ENCODE measurements around the gene MSL2. TPM values are rescaled to one million over a fixed set of nuclear protein-coding genes. Genes with fewer than 3 reads are reported as not detected.
"Not testable (repeated sequence)": the region's sequence is repeated elsewhere in the genome, so short reads cannot be mapped to it uniquely, and the experiment has no call there.

The MSL2 gene, protein sequence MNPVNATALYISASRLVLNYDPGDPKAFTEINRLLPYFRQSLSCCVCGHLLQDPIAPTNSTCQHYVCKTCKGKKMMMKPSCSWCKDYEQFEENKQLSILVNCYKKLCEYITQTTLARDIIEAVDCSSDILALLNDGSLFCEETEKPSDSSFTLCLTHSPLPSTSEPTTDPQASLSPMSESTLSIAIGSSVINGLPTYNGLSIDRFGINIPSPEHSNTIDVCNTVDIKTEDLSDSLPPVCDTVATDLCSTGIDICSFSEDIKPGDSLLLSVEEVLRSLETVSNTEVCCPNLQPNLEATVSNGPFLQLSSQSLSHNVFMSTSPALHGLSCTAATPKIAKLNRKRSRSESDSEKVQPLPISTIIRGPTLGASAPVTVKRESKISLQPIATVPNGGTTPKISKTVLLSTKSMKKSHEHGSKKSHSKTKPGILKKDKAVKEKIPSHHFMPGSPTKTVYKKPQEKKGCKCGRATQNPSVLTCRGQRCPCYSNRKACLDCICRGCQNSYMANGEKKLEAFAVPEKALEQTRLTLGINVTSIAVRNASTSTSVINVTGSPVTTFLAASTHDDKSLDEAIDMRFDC
- 10 to 100 TPM; 50.7 to 54.0 TPM for total RNA-seq

DNA sequence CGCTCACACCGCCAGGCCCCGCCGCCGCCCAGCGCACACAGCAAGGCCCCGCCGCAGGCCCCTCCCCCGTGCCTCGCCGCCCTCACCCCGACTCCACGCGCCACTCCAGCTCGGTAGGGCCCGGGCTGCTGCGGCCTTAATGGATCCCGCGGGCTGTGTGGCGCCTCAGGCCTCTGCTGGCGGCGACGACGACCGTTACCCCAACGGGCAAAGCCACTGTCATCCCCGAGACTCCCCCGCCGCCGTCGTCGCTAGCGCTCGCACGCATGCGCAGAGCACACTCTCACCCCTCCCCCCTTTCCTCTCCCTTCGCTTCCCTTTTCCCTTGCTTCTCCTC is at the start of gene MSL2:
MSL2 (minus strand) TSS at position 272 of the 337 bp plus-strand sequence. CDS start 1,222 bp downstream, outside the sequence.
- ATAC-seq, result peak; percentile 48
- ChIA-PET CTCF (interaction anchor here (0.7 to 4.1 kb wide), 7 partner anchors 10 to 557 kb away, joined by 3 to 33 read pairs (median 3); partner anchors contain the start of gene STAG1), POLR2A (interaction anchor here (0.6 to 4.9 kb wide), 10 partner anchors 10 to 666 kb away, joined by 3 to 57 read pairs (median 4); partner anchors contain the start of genes NCK1, PCCB and STAG1)
- Mint-ChIP-seq H3K9me3 (ENCODE audit: insufficient read depth) (no peaks in the 10 kb centered on the region), H3K27me3 (ENCODE audit: low read depth) (no peaks in the 10 kb centered on the region), H3K36me3 (ENCODE audit: low read depth) (peaks cover 45% of the 10 kb centered on the region), H3K27ac (peak within 1 kb of the TSS; percentile 95), H3K4me1 (ENCODE audit: low read depth) (peaks cover 25% of the 10 kb centered on the region), H3K4me3 (peak within 1 kb of the TSS; percentile 92)
- DNase-seq, result no peak

DNA sequence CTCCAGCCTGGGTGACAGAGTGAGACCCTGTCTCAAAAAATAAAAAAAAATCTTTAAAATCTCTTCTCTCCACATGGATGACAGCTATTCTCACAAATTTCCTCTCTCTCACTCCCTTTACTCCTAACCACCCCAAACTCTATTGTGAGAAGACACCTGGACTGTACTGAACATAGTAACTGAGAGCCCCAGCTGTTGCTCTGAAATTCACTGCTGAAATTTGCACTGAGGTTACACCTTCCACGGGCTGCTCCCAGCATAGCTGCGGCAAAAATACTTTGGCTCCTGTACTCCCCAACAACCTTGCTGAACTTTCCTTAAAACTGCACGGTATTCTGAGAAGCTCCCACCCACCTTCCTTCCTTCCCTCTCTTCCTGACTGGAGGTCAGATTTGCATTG is 49.6 kb upstream of the MSL2 start:
- Mint-ChIP-seq H3K9me3 (ENCODE audit: insufficient read depth) (no peaks in the 10 kb centered on the region), H3K27me3 (ENCODE audit: low read depth) (peaks cover 13% of the 10 kb centered on the region), H3K27ac (no peak overlapping the region), H3K4me3 (no peak overlapping the region), H3K4me1 (ENCODE audit: low read depth) (peaks cover 13% of the 10 kb centered on the region), H3K36me3 (ENCODE audit: low read depth) (no peaks in the 10 kb centered on the region)
- POLR2A ChIA-PET, result interaction anchor here (1.1 kb wide), 1 partner anchor 11 kb away, joined by 3 read pairs; no protein-coding TSS in a partner anchor
- ATAC-seq (no peak), DNase-seq (no peak)
- CTCF ChIA-PET, result no interaction called here

DNA sequence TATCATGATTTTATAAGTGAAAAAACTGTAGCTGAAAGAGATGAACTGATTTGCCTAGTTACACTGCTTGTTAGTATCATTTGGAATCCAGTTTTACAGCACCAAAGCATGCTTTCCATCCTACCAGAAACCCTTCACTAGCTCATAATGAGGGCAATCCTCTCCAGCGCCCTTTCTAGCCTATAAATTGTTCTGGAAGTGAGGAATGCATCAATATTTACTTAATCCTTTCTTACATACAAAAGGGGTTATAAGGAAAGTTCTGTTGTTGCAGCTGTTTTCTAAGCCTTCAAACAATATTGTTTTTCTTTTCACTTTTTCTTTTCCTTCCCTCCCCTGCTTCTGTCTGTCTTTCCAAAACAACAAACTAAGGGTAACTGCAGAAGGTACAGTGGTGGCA is 43.0 kb upstream of the MSL2 start:
- ChIA-PET CTCF (interaction anchor here (0.8 kb wide), 1 partner anchor 513 kb away, joined by 3 read pairs; the partner anchor contains the start of gene STAG1), POLR2A (interaction anchor here (1.2 kb wide), 1 partner anchor 18 kb away, joined by 3 read pairs; no protein-coding TSS in a partner anchor)
- H3K4me1 Mint-ChIP-seq (ENCODE audit: low read depth), result no peaks in the 10 kb centered on the region

DNA sequence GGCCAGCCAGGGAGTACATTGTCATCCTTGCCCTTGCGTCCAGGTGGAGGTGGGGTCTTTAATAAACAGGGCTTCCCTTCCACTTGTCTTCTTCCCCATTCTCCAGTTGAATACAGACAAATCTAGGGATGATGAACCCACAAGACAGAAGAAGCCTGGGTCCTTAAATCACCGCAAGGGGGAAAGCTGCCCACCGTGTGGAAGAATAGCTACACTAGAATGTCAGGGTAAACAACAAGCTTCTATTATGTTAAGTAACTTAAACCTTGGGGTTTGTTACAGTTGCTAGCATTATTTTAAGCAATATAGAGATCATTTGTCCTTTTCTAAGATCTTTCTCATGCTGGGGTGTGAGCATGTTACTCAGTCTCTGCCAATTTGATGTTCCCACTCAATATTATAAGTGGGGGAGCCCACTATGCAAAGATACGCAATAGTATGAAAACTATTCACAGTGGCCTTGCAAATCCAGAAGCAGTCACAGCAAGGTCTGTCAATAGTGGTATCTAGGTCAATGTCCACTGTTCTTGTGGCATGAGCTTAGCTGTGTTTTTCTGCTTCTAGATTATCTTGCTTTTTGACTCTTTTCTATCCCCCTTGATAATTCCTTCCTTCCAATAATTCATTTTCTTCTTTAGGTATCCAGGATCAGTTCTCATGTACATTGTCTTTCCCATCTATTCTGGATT is 42.0 kb upstream of the MSL2 start:
- ChIA-PET CTCF (interaction anchor here (0.8 kb wide), 1 partner anchor 514 kb away, joined by 3 read pairs; the partner anchor contains the start of gene STAG1), POLR2A (interaction anchor here (1.2 kb wide), 1 partner anchor 17 kb away, joined by 3 read pairs; no protein-coding TSS in a partner anchor)
- Mint-ChIP-seq H3K4me3 (no peak overlapping the region), H3K9me3 (ENCODE audit: insufficient read depth) (no peaks in the 10 kb centered on the region), H3K27ac (no peak overlapping the region), H3K27me3 (ENCODE audit: low read depth) (peaks cover 9% of the 10 kb centered on the region), H3K36me3 (ENCODE audit: low read depth) (no peaks in the 10 kb centered on the region), H3K4me1 (ENCODE audit: low read depth) (no peaks in the 10 kb centered on the region)
- DNase-seq, result no peak
- no peak for ATAC-seq

More for the DNA sequence above, 43.0 kb upstream of the MSL2 start:
- Mint-ChIP-seq H3K27ac (no peak overlapping the region), H3K36me3 (ENCODE audit: low read depth) (no peaks in the 10 kb centered on the region), H3K4me3 (no peak overlapping the region), H3K27me3 (ENCODE audit: low read depth) (peaks cover 13% of the 10 kb centered on the region), H3K9me3 (ENCODE audit: insufficient read depth) (no peaks in the 10 kb centered on the region)
- no peak for ATAC-seq
- DNase-seq, result no peak

DNA sequence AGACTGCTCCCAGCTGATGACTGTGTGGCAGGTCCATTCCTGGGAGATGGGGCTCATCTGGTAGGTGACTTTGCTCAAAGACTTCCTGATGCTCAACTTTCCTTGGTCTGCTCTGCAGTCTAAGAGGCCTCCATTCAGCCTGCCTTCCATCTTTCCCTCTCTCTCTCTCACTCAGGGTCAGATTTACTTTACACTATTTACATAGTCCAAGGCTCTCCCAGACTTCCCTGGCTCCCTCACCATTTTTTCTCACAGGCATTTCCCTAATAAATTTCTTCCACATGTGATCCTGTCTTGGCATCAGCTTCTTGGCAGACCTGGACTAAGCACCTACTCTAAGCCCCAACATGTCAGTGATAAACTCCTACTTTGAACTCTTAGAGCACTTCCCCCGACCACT is 41.0 kb upstream of the MSL2 start:
- H3K9me3 Mint-ChIP-seq (ENCODE audit: insufficient read depth), result no peaks in the 10 kb centered on the region
- no peak overlapping the region for H3K4me3 Mint-ChIP-seq
- CTCF ChIA-PET, result no interaction called here
- DNase-seq (no peak), ATAC-seq (no peak)
- H3K27me3 Mint-ChIP-seq (ENCODE audit: low read depth), result peaks cover 7% of the 10 kb centered on the region
- POLR2A ChIA-PET, result no interaction called here
- H3K4me1 Mint-ChIP-seq (ENCODE audit: low read depth), result no peaks in the 10 kb centered on the region
- no peak overlapping the region for H3K27ac Mint-ChIP-seq
- H3K36me3 Mint-ChIP-seq (ENCODE audit: low read depth), result no peaks in the 10 kb centered on the region

DNA sequence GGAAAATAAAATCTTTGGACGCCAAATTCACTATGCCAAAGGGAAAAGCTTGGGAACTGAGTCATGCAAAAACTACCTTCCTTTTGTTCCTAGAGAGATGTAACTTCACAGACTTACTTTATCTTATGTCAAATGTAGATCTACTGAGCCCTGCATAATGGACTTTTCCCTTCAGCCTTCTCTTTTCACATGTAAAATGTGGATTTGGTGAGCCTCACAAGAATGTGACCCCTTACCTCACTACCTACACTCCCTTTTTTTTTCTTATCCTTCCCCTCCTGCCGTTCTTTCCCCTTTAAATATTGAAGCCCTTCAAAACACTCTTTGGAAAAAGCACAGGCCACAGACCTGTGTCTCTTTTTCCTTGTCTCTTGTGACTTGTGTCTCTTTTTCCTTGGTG is 40.0 kb upstream of the MSL2 start:
- CTCF ChIA-PET, result no interaction called here
- H3K36me3 Mint-ChIP-seq (ENCODE audit: low read depth), result no peaks in the 10 kb centered on the region
- no peaks in the 10 kb centered on the region for H3K27me3 Mint-ChIP-seq (ENCODE audit: low read depth)
- POLR2A ChIA-PET, result no interaction called here
- DNase-seq (no peak), ATAC-seq (no peak)
- no peak overlapping the region for H3K27ac Mint-ChIP-seq
- H3K4me3 Mint-ChIP-seq, result no peak overlapping the region
- H3K4me1 Mint-ChIP-seq (ENCODE audit: low read depth), result no peaks in the 10 kb centered on the region
- no peaks in the 10 kb centered on the region for H3K9me3 Mint-ChIP-seq (ENCODE audit: insufficient read depth)

DNA sequence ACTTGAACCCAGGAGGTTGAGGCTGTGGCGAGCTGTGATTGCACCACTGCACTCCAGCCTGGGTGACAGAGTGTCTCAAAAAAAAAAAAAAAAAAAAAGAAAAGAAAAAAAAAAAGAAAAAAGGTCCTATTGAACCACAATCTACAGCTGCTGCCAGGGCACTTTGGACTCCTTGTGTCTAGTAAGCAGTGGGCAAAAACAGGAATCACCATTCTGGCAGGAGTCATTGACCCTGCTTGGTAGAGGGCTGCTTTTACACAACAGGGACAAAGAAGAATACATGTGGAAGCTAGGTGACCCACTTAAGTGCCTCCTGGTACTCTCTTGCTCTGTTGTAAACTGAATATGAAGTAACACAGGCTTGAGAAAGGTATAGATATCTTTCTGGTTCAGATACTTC is 39.4 kb upstream of the MSL2 start:
- H3K9me3 Mint-ChIP-seq (ENCODE audit: insufficient read depth), result no peaks in the 10 kb centered on the region
- no peak overlapping the region for H3K27ac Mint-ChIP-seq
- no peak for DNase-seq
- H3K36me3 Mint-ChIP-seq (ENCODE audit: low read depth), result no peaks in the 10 kb centered on the region
- ChIA-PET CTCF (interaction anchor here (0.7 kb wide), 1 partner anchor 360 kb away, joined by 3 read pairs; no protein-coding TSS in a partner anchor), POLR2A (no interaction called here)
- H3K27me3 Mint-ChIP-seq (ENCODE audit: low read depth), result no peaks in the 10 kb centered on the region
- H3K4me1 Mint-ChIP-seq (ENCODE audit: low read depth), result no peaks in the 10 kb centered on the region
- H3K4me3 Mint-ChIP-seq, result no peak overlapping the region
- ATAC-seq, result no peak

DNA sequence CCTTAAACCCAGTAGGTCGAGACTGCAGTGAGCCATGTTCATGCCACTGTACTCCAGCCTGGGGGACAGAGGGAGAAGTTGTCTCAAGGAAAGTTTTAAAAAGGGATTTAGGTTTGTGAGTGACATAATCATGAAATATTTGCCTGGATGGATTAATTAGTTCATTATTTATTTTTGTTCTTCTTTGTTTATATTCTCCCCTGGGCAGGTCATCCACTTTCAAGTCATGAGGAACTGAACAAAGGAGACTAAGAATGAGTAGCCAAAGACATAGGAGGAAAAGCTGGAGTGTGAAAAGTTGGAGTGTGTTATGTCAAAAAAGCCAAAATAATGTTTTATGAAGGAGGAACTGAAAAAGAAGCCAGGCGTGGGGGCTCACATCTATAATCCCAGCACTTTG is 36.3 kb upstream of the MSL2 start:
- Mint-ChIP-seq H3K4me1 (ENCODE audit: low read depth) (no peaks in the 10 kb centered on the region), H3K4me3 (no peak overlapping the region), H3K27ac (no peak overlapping the region), H3K36me3 (ENCODE audit: low read depth) (no peaks in the 10 kb centered on the region), H3K27me3 (ENCODE audit: low read depth) (no peaks in the 10 kb centered on the region), H3K9me3 (ENCODE audit: insufficient read depth) (no peaks in the 10 kb centered on the region)
- DNase-seq (no peak), ATAC-seq (no peak)
- ChIA-PET CTCF (interaction anchor here (0.5 kb wide), 1 partner anchor 41 kb away, joined by 3 read pairs; no protein-coding TSS in a partner anchor), POLR2A (no interaction called here)

DNA sequence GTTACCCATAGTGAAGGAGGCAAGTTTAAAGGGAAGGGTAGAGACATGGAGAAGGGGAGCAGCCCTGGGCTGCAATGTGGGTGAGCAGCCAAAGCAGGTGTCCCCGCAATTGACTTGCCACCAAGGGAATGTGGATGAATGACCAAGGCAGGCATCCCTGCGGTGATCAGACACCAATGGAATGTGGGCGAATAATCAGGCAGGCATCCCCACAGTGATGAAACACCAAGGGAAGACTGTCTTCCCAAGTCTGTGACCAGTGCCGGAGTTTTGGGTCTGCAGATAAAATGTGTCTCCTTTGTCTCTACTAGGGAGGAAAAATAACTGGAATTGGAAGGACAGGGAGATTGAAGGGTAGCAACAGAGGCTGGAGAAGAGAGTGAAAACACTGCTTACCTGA is 26.6 kb upstream of the MSL2 start:
- H3K9me3 Mint-ChIP-seq (ENCODE audit: insufficient read depth); H3K27me3 Mint-ChIP-seq (ENCODE audit: low read depth); CTCF ChIA-PET; ATAC-seq; H3K36me3 Mint-ChIP-seq (ENCODE audit: low read depth); H3K4me3 Mint-ChIP-seq; H3K4me1 Mint-ChIP-seq (ENCODE audit: low read depth); DNase-seq; POLR2A ChIA-PET; H3K27ac Mint-ChIP-seq: not testable (repeated sequence)

DNA sequence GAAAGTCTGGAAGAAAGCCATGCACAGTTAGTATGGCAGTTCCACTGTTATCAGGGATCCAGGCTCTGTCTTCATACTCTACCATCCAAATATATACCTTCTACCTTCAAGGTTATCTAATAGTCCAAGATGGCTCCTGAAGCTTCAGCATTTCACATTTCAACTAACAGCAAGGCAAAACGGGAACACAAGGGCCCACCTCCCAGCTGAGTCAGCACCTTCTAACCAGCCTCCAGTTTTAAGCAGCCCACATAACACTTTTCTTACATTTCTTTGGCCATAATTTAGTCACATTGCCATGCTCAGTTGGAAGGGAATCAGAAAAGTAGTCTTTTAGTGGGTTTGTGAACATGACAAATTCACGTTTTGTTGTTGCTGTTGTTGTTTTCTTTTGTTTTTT is 15.4 kb upstream of the MSL2 start:
- H3K9me3 Mint-ChIP-seq (ENCODE audit: insufficient read depth), result no peaks in the 10 kb centered on the region
- no peaks in the 10 kb centered on the region for H3K36me3 Mint-ChIP-seq (ENCODE audit: low read depth)
- no peak overlapping the region for H3K27ac Mint-ChIP-seq
- ATAC-seq (no peak), DNase-seq (no peak)
- ChIA-PET CTCF (interaction anchor here (1.2 kb wide), 1 partner anchor 541 kb away, joined by 3 read pairs; the partner anchor contains the start of gene STAG1), POLR2A (interaction anchor here (0.6 kb wide), 1 partner anchor 1606 kb away, joined by 5 read pairs; no protein-coding TSS in a partner anchor)
- H3K4me3 Mint-ChIP-seq, result no peak overlapping the region
- H3K27me3 Mint-ChIP-seq (ENCODE audit: low read depth), result peaks cover 18% of the 10 kb centered on the region
- H3K4me1 Mint-ChIP-seq (ENCODE audit: low read depth), result no peaks in the 10 kb centered on the region

DNA sequence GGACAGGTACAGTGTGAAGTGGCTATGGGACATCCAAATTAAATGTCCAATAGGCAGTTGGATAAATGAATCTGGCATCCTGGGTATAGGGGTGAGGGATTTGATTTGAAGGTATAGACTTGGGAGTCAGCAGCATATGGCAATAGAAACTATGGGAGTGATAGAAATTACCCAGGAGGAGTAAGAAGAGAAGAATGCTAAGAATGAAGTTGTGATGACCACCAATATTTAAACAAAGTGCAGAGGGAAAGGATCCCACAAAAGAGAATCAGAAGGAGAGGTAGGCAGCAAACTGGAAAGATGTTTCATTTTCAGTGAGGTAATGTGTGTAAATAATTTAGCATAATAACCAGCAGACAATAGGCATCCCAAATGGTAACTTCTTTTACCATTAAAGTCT is 13.8 kb upstream of the MSL2 start:
- POLR2A ChIA-PET, result no interaction called here
- ATAC-seq (no peak), DNase-seq (no peak)
- Mint-ChIP-seq H3K36me3 (ENCODE audit: low read depth) (no peaks in the 10 kb centered on the region), H3K27me3 (ENCODE audit: low read depth) (peaks cover 25% of the 10 kb centered on the region), H3K4me3 (no peak overlapping the region), H3K9me3 (ENCODE audit: insufficient read depth) (no peaks in the 10 kb centered on the region), H3K27ac (no peak overlapping the region), H3K4me1 (ENCODE audit: low read depth) (no peaks in the 10 kb centered on the region)
- CTCF ChIA-PET, result no interaction called here
